GM12891 (cell line): Measurements from ENCODE around the gene CASP14. TPM values are rescaled to one million over a fixed set of nuclear protein-coding genes. Genes with fewer than 3 reads are reported as not detected.
"Not testable (repeated sequence)": the region's sequence is repeated elsewhere in the genome, so short reads cannot be mapped to it uniquely, and the experiment has no call there.

ENCODE experiments used
- DNase-seq: peaks from one replicate; pipeline ENCODE4 v3.0.0; 2011; ENCODE audit warnings: low spot score; ENCODE audit not compliant: insufficient read length
- FAIRE-seq: peaks from 2 replicates; lab custom pipeline; 2011; peaks lifted over from hg19 to GRCh38; lab: Jason Lieb, UNC
- PAX5 ChIP-seq: IDR thresholded peaks from 2 replicates; pipeline ENCODE4 v1.6.1; 2011; ENCODE audit warnings: low read length, moderate library complexity, mild to moderate bottlenecking; ENCODE audit not compliant: insufficient read depth, severe bottlenecking
- POLR2A ChIP-seq: IDR thresholded peaks from 2 replicates; pipeline ENCODE4 v1.6.1; 2011; ENCODE audit warnings: low read depth, low read length, control low read depth
- POLR2AphosphoS5 ChIP-seq: IDR thresholded peaks from 2 replicates; pipeline ENCODE4 v1.6.1; 2011; ENCODE audit warnings: low read depth, low read length, control low read depth
- POU2F2 ChIP-seq: IDR thresholded peaks from 2 replicates; pipeline ENCODE4 v1.6.1; 2011; ENCODE audit warnings: low read depth, mild to moderate bottlenecking, control low read depth, low read length, moderate library complexity
- SPI1 ChIP-seq: IDR thresholded peaks from 2 replicates; pipeline ENCODE4 v1.6.1; 2011; ENCODE audit warnings: low read depth, low read length, control low read depth
- TAF1 ChIP-seq: IDR thresholded peaks from 2 replicates; pipeline ENCODE4 v1.6.1; 2011; ENCODE audit warnings: low read depth, low read length, control low read depth
- polyA plus RNA-seq: library from polyadenylated mRNA; unstranded; fragments of >200 nt; gene quantifications from one replicate; pipeline ENCODE4 v1.2.1, GENCODE V29; 2012; ENCODE audit warnings: low read depth, missing spikeins, inconsistent platforms; ENCODE audit not compliant: missing spikeins

CASP14 gene, protein sequence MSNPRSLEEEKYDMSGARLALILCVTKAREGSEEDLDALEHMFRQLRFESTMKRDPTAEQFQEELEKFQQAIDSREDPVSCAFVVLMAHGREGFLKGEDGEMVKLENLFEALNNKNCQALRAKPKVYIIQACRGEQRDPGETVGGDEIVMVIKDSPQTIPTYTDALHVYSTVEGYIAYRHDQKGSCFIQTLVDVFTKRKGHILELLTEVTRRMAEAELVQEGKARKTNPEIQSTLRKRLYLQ
- 0.60 TPM for polyA plus RNA-seq

GRCh38 chr19:15048885-15049541, at the start of gene CASP14:
CASP14 (plus strand) TSS chr19:15049480; CDS start chr19:15052252, 2,772 bp downstream.
- no peak for FAIRE-seq
- DNase-seq, result no peak

GRCh38 chr19:15008308-15008707, 41.0 kb upstream of the CASP14 start:
- FAIRE-seq (no peak), DNase-seq (no peak)
- TF ChIP-seq TAF1, result no peak

More at GRCh38 chr19:15048885-15049541, at the start of gene CASP14:
- TF ChIP-seq POLR2A (no peak), SPI1 (no peak), PAX5 (no peak), TAF1 (no peak), POLR2AphosphoS5 (no peak), POU2F2 (no peak)

DNA sequence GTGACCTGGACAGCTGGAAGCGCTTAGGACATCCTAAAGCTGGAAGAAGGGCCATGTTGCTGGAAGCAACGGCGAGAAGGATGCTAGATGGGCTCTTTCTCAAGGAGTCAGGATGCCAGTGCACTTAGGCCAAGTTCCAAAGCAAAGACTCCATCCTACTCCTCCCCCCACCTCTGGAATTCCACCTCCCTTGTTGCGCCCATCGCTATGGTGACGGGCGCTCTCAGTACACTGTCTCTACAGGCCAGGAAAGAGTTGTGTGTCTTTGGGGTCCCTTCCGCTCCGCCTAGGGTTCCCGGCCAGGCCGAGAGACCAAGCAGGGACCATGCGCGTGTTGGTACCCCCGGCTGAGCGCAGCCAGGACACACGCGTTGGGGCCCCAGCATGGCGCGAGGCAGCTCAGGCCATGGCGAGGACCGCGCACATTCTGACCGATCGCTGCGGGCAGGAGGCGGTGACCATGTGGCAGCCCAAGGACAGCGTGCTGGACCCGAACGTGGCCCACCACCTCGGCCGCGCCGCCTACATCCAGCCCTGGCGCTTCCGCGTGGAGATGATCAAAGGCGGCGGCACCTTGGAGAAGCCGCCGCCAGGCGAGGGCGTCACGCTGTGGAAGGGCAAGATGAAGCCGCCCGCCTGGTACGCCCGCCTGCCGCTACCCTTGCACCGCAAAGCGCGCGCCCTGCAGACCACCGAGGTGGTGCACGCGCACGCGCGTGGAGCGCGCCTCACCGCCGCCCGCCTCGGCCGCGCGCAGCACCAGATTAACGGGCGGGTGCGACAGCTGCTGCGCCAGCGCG, 38.6 kb upstream of the CASP14 start:
- TF ChIP-seq POU2F2 (no peak), POLR2A (no peak)
- FAIRE-seq (no peak), DNase-seq (no peak)

DNA sequence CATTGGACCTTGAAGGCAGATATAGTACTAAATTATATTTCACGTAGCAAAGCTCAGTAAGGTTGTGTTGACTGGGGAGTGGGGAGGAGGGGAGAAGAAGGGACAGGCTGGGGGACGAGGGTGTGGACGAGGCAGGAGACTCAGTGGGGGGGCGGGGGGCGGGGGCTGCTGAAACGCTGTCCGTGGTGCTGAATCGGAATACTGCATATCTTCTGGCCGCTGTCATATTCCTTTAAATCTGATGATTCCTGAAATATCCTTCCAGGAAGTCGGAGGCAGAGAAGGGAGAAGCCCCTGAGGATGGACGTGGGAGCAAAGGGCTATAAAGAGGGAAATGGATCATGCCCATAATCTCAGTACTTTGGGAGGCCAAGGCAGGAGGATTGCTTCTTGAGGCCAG, 34.7 kb upstream of the CASP14 start:
- no peak for DNase-seq
- TF ChIP-seq SPI1 (no peak), POU2F2 (no peak), TAF1 (no peak), PAX5 (no peak), POLR2AphosphoS5 (no peak), POLR2A (no peak)
- no peak for FAIRE-seq

- no peak for TF ChIP-seq POU2F2
- FAIRE-seq (no peak), DNase-seq (no peak)
Measured at GRCh38 chr19:15015946-15016542, 33.2 kb upstream of the CASP14 start.

- not testable (repeated sequence) for FAIRE-seq, DNase-seq
Measured at GRCh38 chr19:15018836-15019235, 30.4 kb upstream of the CASP14 start.

DNA sequence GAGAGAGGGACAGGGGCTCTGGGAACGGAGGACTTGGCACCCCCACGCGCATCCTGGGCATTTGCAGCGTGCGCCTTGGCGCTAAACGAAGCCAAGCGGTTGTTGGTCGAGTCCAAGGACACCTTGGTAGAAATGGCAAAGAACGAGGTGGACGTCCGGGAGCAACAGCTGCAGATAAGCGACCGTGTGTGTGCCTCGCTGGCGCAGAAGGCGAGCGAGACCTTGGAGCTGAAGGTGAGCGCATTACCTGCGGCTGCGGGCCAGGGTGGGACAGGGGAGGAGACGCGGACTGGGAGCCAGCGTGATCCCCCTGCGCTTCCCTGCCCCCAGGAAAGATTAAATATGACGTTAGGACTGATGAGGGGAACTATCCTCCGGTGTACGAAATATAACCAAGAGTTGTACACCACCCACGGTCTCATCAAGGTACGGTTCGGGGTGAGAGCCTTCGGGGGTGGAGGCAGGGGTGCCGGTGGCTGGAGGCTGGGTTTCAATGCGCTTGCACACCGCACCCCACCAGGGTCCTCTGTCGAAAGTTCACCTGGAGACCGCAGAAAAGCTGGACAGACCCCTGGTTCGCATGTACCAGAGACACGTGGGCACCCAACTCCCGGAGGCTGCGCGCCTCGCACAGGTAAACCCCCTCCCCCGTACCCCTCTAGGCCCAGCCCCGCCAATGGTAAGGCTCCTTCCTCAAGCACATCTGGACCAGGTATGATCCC, 27.8 kb upstream of the CASP14 start:
- FAIRE-seq (no peak), DNase-seq (no peak)
- TF ChIP-seq PAX5 (no peak), POLR2AphosphoS5 (no peak), TAF1 (no peak), SPI1 (no peak), POU2F2 (no peak), POLR2A (no peak)

- no peak for FAIRE-seq
- DNase-seq, result no peak
- TF ChIP-seq SPI1 (no peak), POU2F2 (no peak), POLR2A (no peak), TAF1 (no peak), PAX5 (no peak), POLR2AphosphoS5 (no peak)
Measured at GRCh38 chr19:15022752-15023151, 26.5 kb upstream of the CASP14 start.

DNA sequence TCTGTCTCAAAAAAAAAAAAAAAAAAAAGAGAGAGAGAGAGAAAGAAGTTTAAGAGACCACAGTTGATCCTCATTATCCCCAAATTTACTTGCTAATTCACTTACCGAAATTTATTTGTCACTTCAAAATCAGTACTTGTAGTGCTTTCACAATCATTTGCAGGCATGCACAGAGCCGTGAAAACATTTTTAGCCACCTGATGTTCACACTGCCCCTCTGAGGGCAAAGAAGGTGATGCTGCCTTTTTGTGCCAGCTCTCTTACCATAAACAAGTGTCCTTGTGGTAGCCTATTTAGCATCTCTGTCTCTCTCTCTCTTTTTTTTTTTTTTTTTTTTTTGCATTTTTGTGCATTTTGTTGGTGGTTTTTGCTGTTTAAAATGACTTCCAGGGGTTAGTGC, 24.1 kb upstream of the CASP14 start:
- FAIRE-seq, result no peak
- no peak for DNase-seq
- no peak for TF ChIP-seq TAF1
- no peak for TF ChIP-seq PAX5
- TF ChIP-seq POLR2AphosphoS5, result no peak
- no peak for TF ChIP-seq POLR2A
- no peak for TF ChIP-seq POU2F2
- TF ChIP-seq SPI1, result no peak

GRCh38 chr19:15028490-15028889, 20.8 kb upstream of the CASP14 start:
- no peak for TF ChIP-seq SPI1
- no peak for TF ChIP-seq PAX5
- TF ChIP-seq TAF1, result no peak
- no peak for TF ChIP-seq POU2F2
- no peak for TF ChIP-seq POLR2AphosphoS5
- TF ChIP-seq POLR2A, result no peak
- FAIRE-seq, result no peak
- DNase-seq, result no peak
